SW480 (cell line): ENCODE data around the gene PRSS38.
A peak's percentile ranks its signal among the peaks of the same experiment; 100 is the strongest.

Source experiments
- DNase-seq: peaks from one replicate; pipeline ENCODE4 v3.0.0-alpha.2; 2016; ENCODE audit warnings: low spot score

PRSS38 gene

DNA sequence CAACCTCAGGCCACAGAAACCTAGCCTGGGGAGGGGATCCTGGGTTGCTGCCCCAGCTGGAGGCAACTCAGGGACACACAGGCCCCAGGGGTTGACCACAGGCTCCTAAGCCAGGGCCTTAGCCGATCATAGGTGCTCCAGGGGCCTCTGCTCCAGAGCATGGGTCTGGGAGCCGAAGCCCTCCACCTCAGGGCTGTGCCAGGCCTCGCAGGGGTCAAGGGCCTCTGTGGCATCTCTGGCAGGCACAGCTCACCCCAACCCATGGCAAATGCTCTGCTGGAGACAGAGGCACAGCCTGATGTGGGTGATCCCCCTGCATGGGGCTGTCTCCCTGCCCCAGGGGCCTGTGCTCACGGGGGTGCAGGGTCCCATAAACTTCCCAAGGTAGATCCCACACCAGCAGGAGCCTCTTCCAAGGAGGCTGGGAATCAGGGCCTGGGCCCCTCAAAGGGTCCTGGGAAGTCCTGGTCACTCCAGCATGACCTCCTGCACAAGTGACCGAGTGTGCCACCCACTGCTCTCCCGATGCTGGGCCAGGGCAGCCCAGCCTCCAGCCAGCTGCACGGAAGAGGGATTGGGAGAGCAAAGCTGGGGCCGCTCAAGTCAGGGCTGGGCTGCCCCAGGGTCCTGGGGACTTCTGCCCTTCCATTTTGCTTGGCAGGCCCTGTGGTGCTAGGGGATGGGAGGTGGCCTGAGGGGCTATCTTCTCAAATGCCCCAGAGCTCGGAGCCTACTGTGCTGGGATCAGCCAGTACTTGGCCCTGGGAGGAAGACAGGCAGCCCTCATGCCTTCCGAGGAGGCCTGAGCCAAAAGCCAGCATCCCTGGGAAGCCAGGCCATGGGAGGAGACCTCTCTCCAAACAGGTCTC, 22.2 kb upstream of the PRSS38 start:
- no peak for DNase-seq

DNA sequence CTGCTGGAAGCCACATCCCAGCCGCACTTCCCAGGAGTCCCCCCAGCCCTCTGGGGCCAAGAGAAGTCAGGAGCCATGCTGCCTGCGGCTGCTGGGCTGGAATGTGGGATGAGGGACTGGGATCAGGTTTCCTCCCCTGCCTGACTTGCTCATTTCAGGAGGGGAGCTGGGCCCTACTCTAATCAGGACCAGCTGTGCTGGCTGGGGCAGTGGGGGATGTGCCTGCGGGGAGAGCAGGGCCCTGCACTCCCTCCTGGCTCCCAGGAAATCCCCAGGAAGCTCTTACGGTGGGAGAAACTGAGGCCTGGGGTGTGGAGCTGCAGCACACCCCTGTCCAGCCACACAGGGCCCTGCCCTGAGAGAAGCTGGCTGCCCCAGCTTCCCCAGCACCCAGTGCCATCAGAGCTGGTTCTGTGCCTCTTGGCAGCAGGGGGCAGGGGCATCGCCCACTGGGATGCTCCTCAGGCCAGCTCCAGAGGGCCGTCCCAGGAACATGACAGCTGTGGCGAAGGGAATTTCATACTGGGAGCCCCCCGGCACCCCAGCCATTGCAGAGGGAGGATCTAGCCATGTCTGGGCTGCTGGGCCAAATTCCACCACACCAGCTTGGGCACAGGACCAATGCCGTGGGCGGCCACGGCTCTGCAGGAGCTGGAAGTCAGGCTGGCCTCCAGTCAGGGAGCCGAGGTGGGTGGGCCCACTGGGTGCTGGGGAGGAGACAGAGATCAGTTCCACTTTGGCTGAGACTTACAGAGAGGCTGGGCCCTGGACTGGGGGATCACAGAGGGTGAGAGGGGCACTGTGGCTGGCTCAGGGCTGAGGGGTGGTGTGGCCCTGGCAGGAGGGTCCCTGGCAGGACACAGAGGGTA, 21.3 kb upstream of the PRSS38 start:
- DNase-seq: peak; percentile 8

- no peak for DNase-seq
These were observed 20.7 kb upstream of the PRSS38 start for GRCh38 chr1:227794817-227795192.

GRCh38 chr1:227795732-227796131, 19.7 kb upstream of the PRSS38 start:
- DNase-seq: no peak

GRCh38 chr1:227796359-227796915, 19.0 kb upstream of the PRSS38 start:
- no peak for DNase-seq

DNA sequence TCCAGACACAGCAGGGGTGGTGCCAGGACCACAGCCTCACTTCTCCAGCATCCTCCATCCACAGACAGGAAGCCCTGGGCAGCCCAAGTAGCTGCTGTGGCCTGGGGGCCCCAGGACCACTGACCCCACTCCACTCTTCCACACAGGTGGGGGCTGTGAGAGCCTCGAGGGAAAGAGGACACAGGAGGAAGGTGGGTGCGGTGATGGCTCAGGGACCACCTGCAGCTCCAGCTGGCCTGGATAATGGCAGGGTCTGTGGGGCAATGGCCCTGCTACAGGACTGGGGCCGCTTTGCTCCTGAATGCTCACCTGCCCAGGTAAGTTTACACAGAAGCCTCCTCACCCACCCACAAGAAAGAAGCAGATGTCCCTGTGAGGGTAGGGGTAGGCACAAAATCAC, 18.3 kb upstream of the PRSS38 start:
- no peak for DNase-seq

DNA sequence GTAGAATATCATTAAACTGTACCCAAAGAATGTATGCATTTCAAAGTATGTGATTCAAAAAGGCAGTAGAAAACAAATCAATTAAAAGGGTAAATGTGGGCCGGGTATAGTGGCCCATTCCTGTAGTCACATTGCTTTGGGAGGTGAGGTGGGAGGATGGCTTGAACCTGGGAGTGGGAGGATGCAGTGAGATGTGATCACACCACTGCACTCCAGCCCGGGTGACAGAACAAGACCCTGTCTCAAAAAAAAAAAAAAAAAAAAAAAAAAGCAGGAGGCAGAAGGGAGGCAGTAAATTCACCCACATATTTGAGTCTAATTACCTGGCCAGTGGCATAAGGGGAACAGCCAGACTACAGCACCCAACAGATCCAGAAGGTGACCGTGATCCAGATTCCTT, 17.9 kb upstream of the PRSS38 start:
- DNase-seq: no peak

- DNase-seq: no peak
These were observed 17.2 kb upstream of the PRSS38 start for GRCh38 chr1:227798078-227798802.

GRCh38 chr1:227799756-227800155, 15.7 kb upstream of the PRSS38 start:
- no peak for DNase-seq

- no peak for DNase-seq
These were observed 11.5 kb upstream of the PRSS38 start for GRCh38 chr1:227803933-227804332.

DNA sequence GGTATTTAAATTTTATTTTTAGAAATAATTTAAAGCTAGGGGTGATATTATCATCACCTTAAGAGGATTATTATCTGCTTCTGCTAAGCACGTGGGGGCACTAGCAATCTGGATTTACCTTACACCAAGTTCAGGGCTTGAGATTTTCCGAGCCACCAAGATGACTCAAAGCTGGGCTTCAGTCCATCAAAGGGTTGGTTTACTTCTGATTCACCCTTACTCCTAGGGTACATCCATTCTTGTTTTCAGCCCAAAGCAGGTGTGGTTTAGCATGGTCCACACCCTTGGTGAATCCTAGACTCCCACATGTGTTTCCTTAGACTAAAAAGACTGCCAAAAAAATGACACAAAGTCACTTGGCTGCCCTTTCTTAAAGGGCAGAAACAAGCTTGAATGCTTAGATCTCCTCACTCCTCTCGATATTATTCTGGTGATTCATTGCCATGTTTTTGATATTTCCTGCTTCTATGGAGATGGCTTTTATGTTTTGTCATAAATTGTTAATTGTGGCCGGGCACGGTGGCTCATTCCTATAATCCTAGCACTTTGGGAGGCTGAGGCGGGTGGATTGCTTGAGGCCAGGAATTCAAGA, 9.8 kb upstream of the PRSS38 start:
- no peak for DNase-seq

GRCh38 chr1:227808566-227808965, 6.9 kb upstream of the PRSS38 start:
- DNase-seq: no peak

- no peak for DNase-seq
These were observed 6.4 kb upstream of the PRSS38 start for GRCh38 chr1:227809026-227809425.

DNA sequence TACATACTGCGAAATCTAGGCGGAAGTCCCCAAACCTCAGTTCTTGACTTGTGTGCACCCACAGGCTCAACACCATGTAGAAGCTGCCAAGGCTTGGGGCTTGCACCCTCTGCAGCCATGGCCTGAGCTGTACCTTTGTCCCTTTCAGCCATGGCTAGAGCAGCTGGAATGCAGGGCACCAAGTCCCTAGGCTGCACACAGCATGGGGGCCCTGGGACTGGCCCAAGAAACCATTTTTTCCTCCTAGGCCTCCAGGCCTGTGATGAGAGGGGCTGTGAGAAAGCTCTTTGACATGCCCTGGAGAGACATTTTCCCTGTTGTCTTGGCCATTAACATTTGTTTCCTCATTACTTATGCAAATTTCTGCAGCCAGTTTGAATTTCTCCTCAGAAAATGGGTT, 1.5 kb upstream of the PRSS38 start:
- DNase-seq: no peak

GRCh38 chr1:227816750-227817446, 1.4 kb downstream of the PRSS38 start:
- no peak for DNase-seq

DNA sequence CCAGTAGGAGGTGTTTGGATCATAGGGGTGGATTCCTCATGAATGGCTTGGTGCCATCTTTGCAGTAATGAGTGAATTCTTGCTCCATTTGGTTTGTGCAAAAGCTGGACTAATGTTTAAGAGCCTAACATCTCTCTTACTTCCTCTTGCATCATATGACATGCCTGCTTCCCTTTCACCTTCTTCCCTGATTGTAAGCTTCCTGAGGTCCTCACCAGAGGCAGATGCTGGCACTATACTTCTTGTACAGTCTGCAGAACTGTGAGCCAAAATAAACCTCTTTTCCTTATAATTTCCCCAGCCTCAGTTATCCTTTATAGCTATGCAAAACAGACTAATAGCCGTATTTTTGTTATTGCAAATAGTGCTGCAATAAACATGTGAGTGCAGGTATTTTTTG, 8.1 kb downstream of the PRSS38 start:
- DNase-seq: no peak

GRCh38 chr1:227824204-227824603, 8.7 kb downstream of the PRSS38 start:
- DNase-seq: no peak

DNA sequence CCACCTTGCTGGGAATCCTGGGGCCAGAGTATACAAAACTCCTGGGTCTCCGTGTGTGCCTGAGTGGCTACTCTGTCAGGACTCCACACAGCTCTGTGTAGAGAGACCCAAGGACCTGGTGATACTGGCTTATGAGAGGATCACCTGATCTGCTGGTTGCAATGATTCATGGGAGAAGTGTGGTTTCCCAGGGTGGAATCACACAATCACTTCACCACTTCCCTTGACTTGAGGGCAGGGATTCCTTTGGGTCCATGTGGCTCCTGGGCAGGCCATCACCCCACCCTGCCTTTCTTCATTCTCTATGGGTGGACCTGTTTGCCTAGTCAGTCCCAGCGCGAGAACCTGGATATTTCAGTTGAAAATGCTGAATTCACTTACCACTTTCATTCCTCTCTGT, 13.3 kb downstream of the PRSS38 start:
- DNase-seq: no peak

DNA sequence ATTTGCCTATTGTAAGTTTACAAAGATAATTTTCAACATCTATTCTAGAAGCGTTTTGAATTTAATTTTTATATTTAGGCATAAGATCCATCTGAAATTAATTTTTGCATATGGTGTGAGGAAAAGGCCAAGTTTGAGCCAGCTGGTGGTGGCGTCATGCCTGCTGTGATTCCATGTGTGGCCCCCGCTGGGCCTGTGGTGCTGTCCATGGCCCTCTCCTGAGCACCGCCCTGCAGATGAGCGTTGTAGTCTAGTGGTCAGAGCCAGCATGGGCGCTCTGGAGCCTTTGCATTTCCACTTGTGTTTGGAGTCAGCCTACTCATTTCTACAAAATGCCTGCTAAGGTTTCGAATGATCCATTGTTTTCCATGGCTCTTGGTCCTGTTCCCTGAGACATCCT, 22.7 kb downstream of the PRSS38 start:
- no peak for DNase-seq

- DNase-seq: no peak
These were observed 25.6 kb downstream of the PRSS38 start for GRCh38 chr1:227841096-227841495.
